Kidney (tissue), 14 donors: ENCODE measurements around the gene PTOV1. TPM values are rescaled to one million over a fixed set of nuclear protein-coding genes. Genes with fewer than 3 reads are reported as not detected.

Experiments used
- DNase-seq, 5 donors: peaks; one replicate each; pipeline ENCODE4 v3.0.0-alpha.2; 2013 to 2020
- FAIRE-seq: peaks from 2 replicates; lab custom pipeline; 2012; peaks lifted over from hg19 to GRCh38; lab: Jason Lieb, UNC
- H3K27ac ChIP-seq, 2 donors: one replicate each; pipeline ENCODE4 v1.7.0; 2013; ENCODE audit warnings: low read depth in 2 of 2, low read length in 2 of 2, inconsistent platforms in 1 of 2
- H3K27me3 ChIP-seq: one replicate; pipeline ENCODE4 v1.7.1; 2013; ENCODE audit warnings: low read length, inconsistent platforms; ENCODE audit not compliant: control insufficient read depth, insufficient read depth
- H3K36me3 ChIP-seq, 3 donors: one replicate each; pipeline versions ENCODE4 v1.7.0 to v1.7.1; 2013; ENCODE audit warnings: low read length in 3 of 3, control low read depth in 1 of 3, inconsistent platforms in 1 of 3; ENCODE audit not compliant: insufficient read depth in 3 of 3, control insufficient read depth in 2 of 3
- H3K4me1 ChIP-seq, 3 donors: one replicate each; pipeline versions ENCODE4 v1.7.0 to v1.7.1; 2013; ENCODE audit warnings: low read length in 3 of 3, inconsistent platforms in 1 of 3, low read depth in 1 of 3; ENCODE audit not compliant: control insufficient read depth in 2 of 3, insufficient read depth in 2 of 3
- H3K4me3 ChIP-seq, 3 donors: one replicate each; pipeline versions ENCODE4 v1.7.0 to v1.8.1; 2013; ENCODE audit warnings: low read length in 3 of 3, control low read depth in 1 of 3, inconsistent platforms in 1 of 3
- H3K9ac ChIP-seq, 3 donors: one replicate each; pipeline versions ENCODE4 v1.7.0 to v1.7.1; 2013; ENCODE audit warnings: low read length in 3 of 3, control low read depth in 1 of 3, inconsistent platforms in 1 of 3
- H3K9me3 ChIP-seq, 3 donors: one replicate each; pipeline versions ENCODE4 v1.7.0 to v1.7.1; 2013; ENCODE audit warnings: low read length in 3 of 3, control low read depth in 1 of 3, inconsistent platforms in 1 of 3; ENCODE audit not compliant: control insufficient read depth in 2 of 3, insufficient read depth in 1 of 3
- CTCF ChIP-seq: IDR thresholded peaks from 3 replicates; pipeline ENCODE4 v1.5.1; 2012; ENCODE audit warnings: mild to moderate bottlenecking, moderate library complexity, borderline replicate concordance; ENCODE audit not compliant: insufficient read depth; ENCODE audit errors: extremely low read depth
- intact Hi-C: fragments of 100-400 bp; cut with DNase I; formaldehyde crosslinking; loops from one replicate; pipeline ENCODE4 v1.11.1; 2022
- polyA plus RNA-seq: library from polyadenylated mRNA; stranded (reverse); fragments of 350-450 nt; fragmentation: Illumina TruSeq; extraction: RNeasy Lipid Tissue Mini Kit (QIAGEN cat#74804); gene quantifications from one replicate; pipeline ENCODE4 v1.2.3, GENCODE V29; 2014; ENCODE audit warnings: low read depth, low replicate concordance; ENCODE audit not compliant: insufficient read depth
- total RNA-seq: library from RNA; stranded (reverse); fragmentation: NEBNext Ultra II Directional; extraction: Animal tissue kit (Norgen Biotek cat#: 25700); gene quantifications from one replicate; pipeline ENCODE4 v1.2.1, GENCODE V29; 2021
- donor health status: control.
- donor health status: control.
- donor health status: control.
- donor health status: control.
- donor health status: control.
- donor health status: DM: yes; HTN: yes; CAD: no.
- donor health status: Normal renal cell carcinoma (clear cell type).

The PTOV1 gene
- total and polyA plus RNA-seq, 2 donors from 2014 or later = 118 to 235 TPM

GRCh38 chr19:49879243-49879963 lies 28.4 kb downstream of the PTOV1 start:
- Histone ChIP-seq H3K36me3 (peaks cover 8 to 56% (median 31%) of the 10 kb centered on the region in 3 donors), H3K27ac (no peak overlapping the region), H3K4me1 (peaks cover 0 to 18% (median 14%) of the 10 kb centered on the region in 3 donors), H3K9me3 (peaks cover 0 to 5% (median 0%) of the 10 kb centered on the region in 3 donors), H3K4me3 (no peak overlapping the region), H3K9ac (no peak overlapping the region), H3K27me3 (no peaks in the 10 kb centered on the region)
- intact Hi-C loops = no loop called here
- FAIRE-seq (no peak), DNase-seq (peak in 1 of 5 donors; percentile 58)
- TF ChIP-seq CTCF = no peak

- peaks cover 0 to 5% (median 0%) of the 10 kb centered on the region in 3 donors for H3K9me3 ChIP-seq
- H3K4me1 ChIP-seq = peaks cover 0 to 17% (median 10%) of the 10 kb centered on the region in 3 donors
- no peaks in the 10 kb centered on the region for H3K27me3 ChIP-seq
- TF ChIP-seq CTCF = no peak
- H3K4me3 ChIP-seq = no peak overlapping the region
- DNase-seq (peak in 1 of 5 donors; percentile 58), FAIRE-seq (no peak)
- H3K36me3 ChIP-seq = peaks cover 8 to 63% (median 34%) of the 10 kb centered on the region in 3 donors
- no peak overlapping the region for H3K27ac ChIP-seq
- intact Hi-C loops = no loop called here
- no peak overlapping the region for H3K9ac ChIP-seq
Measured at GRCh38 chr19:49880162-49880869, 29.4 kb downstream of the PTOV1 start.

- Histone ChIP-seq H3K4me1 (peaks cover 0 to 11% (median 6%) of the 10 kb centered on the region in 3 donors), H3K27ac (no peak overlapping the region), H3K27me3 (no peaks in the 10 kb centered on the region), H3K9me3 (peaks cover 0 to 5% (median 0%) of the 10 kb centered on the region in 3 donors), H3K36me3 (peaks cover 8 to 63% (median 34%) of the 10 kb centered on the region in 3 donors), H3K4me3 (no peak overlapping the region), H3K9ac (no peak overlapping the region)
- DNase-seq (peak in 2 of 5 donors; percentile 43 to 81), FAIRE-seq (no peak)
- intact Hi-C loops = no loop called here
- TF ChIP-seq CTCF = no peak
Measured at GRCh38 chr19:49881186-49881585, 30.2 kb downstream of the PTOV1 start.
